ENCODE measurements around the gene ZNF148. TPM values are rescaled to one million over a fixed set of nuclear protein-coding genes. Genes with fewer than 3 reads are reported as not detected.

The ZNF148 gene
- total RNA-seq, 1 donor from 2014 or later: 44.5 TPM

DNA sequence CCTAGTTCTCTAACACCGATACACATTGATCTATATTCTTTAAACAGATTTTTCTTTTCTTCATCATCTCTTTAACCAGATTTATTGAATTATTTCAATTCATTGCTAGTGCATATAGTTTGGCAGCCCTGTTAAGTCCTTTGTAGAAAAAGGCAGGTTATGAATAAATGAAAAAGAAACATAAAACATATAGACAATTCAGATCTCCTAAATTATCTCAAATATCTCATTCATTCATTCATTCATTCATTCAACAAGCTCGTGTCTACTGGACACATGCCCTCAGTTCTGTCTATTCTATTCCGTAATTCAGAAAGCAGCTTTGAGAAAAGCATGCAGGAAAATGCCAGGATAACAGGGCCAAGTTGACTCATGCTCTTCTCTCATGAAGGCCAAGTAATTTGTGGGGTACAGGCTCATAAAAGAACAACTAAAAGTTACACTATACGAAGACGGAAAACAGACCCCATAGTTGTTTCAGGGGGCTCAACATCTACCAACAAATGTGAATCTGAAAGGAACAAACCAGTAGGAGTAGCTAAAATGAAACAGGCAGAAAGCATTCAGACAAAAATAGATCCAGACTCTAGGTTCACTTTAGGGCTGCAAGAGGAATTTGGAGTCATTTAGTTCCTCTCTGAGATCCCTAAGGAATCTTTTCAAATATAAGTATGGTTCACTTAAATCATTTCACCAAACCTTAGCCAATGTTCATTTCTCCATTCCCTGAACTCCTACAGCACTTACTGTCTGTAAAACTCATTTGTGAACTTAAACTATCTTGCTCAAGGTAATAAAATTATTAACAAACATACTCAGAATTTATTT, 7.5 kb downstream of the ZNF148 start:
- no peak for FAIRE-seq
- no peak overlapping the region for H3K27ac ChIP-seq (ENCODE audit: low read depth, low read length)
- H3K27me3 ChIP-seq (ENCODE audit: insufficient read depth, low read length): no peaks in the 10 kb centered on the region
- DNase-seq (ENCODE audit: low read depth): peak; percentile 65
- no peak overlapping the region for H3K27ac Mint-ChIP-seq (ENCODE audit: unreplicated experiment)
- H3K36me3 ChIP-seq (ENCODE audit: insufficient read depth, low read length): no peaks in the 10 kb centered on the region
- peaks cover 100% of the 10 kb centered on the region for H3K79me2 ChIP-seq (ENCODE audit: insufficient read depth, low read length)
- H3K9me3 Mint-ChIP-seq (ENCODE audit: unreplicated experiment): no peaks in the 10 kb centered on the region
- no peaks in the 10 kb centered on the region for H3K27me3 Mint-ChIP-seq (ENCODE audit: low read depth, unreplicated experiment)
- peaks cover 3% of the 10 kb centered on the region for H3K4me1 ChIP-seq (ENCODE audit: insufficient read depth, low read length)
- peak overlapping the region; percentile 42 for H3K4me2 ChIP-seq (ENCODE audit: low read length)
- TF ChIP-seq, protein P1, sequence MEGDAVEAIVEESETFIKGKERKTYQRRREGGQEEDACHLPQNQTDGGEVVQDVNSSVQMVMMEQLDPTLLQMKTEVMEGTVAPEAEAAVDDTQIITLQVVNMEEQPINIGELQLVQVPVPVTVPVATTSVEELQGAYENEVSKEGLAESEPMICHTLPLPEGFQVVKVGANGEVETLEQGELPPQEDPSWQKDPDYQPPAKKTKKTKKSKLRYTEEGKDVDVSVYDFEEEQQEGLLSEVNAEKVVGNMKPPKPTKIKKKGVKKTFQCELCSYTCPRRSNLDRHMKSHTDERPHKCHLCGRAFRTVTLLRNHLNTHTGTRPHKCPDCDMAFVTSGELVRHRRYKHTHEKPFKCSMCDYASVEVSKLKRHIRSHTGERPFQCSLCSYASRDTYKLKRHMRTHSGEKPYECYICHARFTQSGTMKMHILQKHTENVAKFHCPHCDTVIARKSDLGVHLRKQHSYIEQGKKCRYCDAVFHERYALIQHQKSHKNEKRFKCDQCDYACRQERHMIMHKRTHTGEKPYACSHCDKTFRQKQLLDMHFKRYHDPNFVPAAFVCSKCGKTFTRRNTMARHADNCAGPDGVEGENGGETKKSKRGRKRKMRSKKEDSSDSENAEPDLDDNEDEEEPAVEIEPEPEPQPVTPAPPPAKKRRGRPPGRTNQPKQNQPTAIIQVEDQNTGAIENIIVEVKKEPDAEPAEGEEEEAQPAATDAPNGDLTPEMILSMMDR (IDR thresholded peaks at IDR 0.05; ENCODE audit: insufficient read depth, low read depth, low read length): no peak
- TF ChIP-seq EZH2 (IDR thresholded peaks at IDR 0.05; ENCODE audit: insufficient read depth, low read length): no peak
- no peak overlapping the region for H3K9ac ChIP-seq (ENCODE audit: low read length)
- peaks cover 28% of the 10 kb centered on the region for H3K4me1 Mint-ChIP-seq (ENCODE audit: low read depth, unreplicated experiment)
- H3K4me3 Mint-ChIP-seq (ENCODE audit: unreplicated experiment): peak overlapping the region; percentile 9
- no peak overlapping the region for H2AFZ ChIP-seq (ENCODE audit: low read depth, low read length)
- peaks cover 5% of the 10 kb centered on the region for H3K36me3 Mint-ChIP-seq (ENCODE audit: low read depth, unreplicated experiment)
- H3K9me3 ChIP-seq (ENCODE audit: insufficient read depth, low read depth, low read length): no peaks in the 10 kb centered on the region
- H3K4me3 ChIP-seq (ENCODE audit: insufficient read depth, low read depth, low read length): no peak overlapping the region
- peaks cover 84% of the 10 kb centered on the region for H4K20me1 ChIP-seq (ENCODE audit: insufficient read depth, low read length)

DNA sequence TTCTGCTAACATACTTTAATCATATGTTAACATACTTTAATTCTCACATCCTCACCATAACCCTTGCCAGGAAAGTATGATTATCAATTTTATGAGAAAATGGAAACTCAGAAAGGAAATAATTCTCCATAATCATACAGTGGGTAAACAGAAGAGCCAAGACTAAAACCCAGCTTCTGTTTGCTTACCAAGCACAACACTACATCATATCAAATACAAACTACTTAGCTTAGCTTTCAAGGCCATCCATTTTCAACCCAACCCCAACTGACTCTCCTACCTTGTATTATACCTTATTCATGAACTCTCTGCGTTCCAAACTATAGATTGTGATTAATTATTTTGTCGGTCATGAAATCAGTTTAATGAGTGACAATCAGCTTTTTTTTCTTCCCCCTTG, 9.0 kb downstream of the ZNF148 start:
- Histone ChIP-seq H3K4me2 (ENCODE audit: low read length) (no peak overlapping the region), H3K27ac (ENCODE audit: low read depth, low read length) (no peak overlapping the region), H3K9me3 (ENCODE audit: insufficient read depth, low read depth, low read length) (no peaks in the 10 kb centered on the region), H3K79me2 (ENCODE audit: insufficient read depth, low read length) (peaks cover 100% of the 10 kb centered on the region), H3K4me1 (ENCODE audit: insufficient read depth, low read length) (peaks cover 3% of the 10 kb centered on the region), H4K20me1 (ENCODE audit: insufficient read depth, low read length) (peaks cover 99% of the 10 kb centered on the region), H3K36me3 (ENCODE audit: insufficient read depth, low read length) (no peaks in the 10 kb centered on the region), H3K27me3 (ENCODE audit: insufficient read depth, low read length) (no peaks in the 10 kb centered on the region), H2AFZ (ENCODE audit: low read depth, low read length) (no peak overlapping the region), H3K4me3 (ENCODE audit: insufficient read depth, low read depth, low read length) (no peak overlapping the region), H3K9ac (ENCODE audit: low read length) (no peak overlapping the region)
- H3K9me3 Mint-ChIP-seq (ENCODE audit: unreplicated experiment): no peaks in the 10 kb centered on the region
- DNase-seq (ENCODE audit: low read depth) (no peak), FAIRE-seq (no peak)
- peaks cover 7% of the 10 kb centered on the region for H3K36me3 Mint-ChIP-seq (ENCODE audit: low read depth, unreplicated experiment)
- peaks cover 26% of the 10 kb centered on the region for H3K4me1 Mint-ChIP-seq (ENCODE audit: low read depth, unreplicated experiment)
- no peaks in the 10 kb centered on the region for H3K27me3 Mint-ChIP-seq (ENCODE audit: low read depth, unreplicated experiment)
- TF ChIP-seq, protein P1 (IDR thresholded peaks at IDR 0.05; ENCODE audit: insufficient read depth, low read depth, low read length): no peak
- no peak for TF ChIP-seq EZH2 (IDR thresholded peaks at IDR 0.05; ENCODE audit: insufficient read depth, low read length)
- no peak overlapping the region for H3K4me3 Mint-ChIP-seq (ENCODE audit: unreplicated experiment)
- H3K27ac Mint-ChIP-seq (ENCODE audit: unreplicated experiment): no peak overlapping the region

DNA sequence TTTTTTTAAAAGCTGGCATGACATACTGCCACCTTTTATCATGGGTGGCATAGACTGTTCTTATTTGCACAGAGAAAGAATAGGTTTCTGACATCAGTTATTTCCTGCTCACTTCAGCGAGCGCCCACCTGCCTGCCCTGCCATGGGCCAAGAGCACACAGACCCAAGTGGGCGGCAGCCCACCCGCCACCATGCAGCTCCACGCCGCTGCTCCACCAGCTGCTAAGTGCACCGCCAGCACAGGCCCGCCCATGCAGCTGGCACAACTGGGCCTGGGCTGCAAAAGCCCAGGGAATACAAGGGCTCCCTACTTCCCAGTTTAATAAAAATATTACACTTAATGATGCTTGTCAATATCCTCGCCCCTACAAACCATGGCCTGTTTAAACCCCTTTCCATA, 15.4 kb downstream of the ZNF148 start:
- Histone ChIP-seq H3K27ac (ENCODE audit: low read depth, low read length) (no peak overlapping the region), H3K9ac (ENCODE audit: low read length) (no peak overlapping the region), H3K9me3 (ENCODE audit: insufficient read depth, low read depth, low read length) (no peaks in the 10 kb centered on the region), H3K36me3 (ENCODE audit: insufficient read depth, low read length) (no peaks in the 10 kb centered on the region), H2AFZ (ENCODE audit: low read depth, low read length) (no peak overlapping the region), H3K4me3 (ENCODE audit: insufficient read depth, low read depth, low read length) (no peak overlapping the region), H3K4me2 (ENCODE audit: low read length) (no peak overlapping the region), H3K4me1 (ENCODE audit: insufficient read depth, low read length) (peaks cover 6% of the 10 kb centered on the region), H3K27me3 (ENCODE audit: insufficient read depth, low read length) (no peaks in the 10 kb centered on the region), H3K79me2 (ENCODE audit: insufficient read depth, low read length) (peaks cover 100% of the 10 kb centered on the region), H4K20me1 (ENCODE audit: insufficient read depth, low read length) (peaks cover 96% of the 10 kb centered on the region)
- TF ChIP-seq, protein P1 (IDR thresholded peaks at IDR 0.05; ENCODE audit: insufficient read depth, low read depth, low read length): no peak
- no peak for TF ChIP-seq EZH2 (IDR thresholded peaks at IDR 0.05; ENCODE audit: insufficient read depth, low read length)
- Mint-ChIP-seq H3K27me3 (ENCODE audit: low read depth, unreplicated experiment) (no peaks in the 10 kb centered on the region), H3K36me3 (ENCODE audit: low read depth, unreplicated experiment) (peaks cover 6% of the 10 kb centered on the region), H3K9me3 (ENCODE audit: unreplicated experiment) (no peaks in the 10 kb centered on the region), H3K4me3 (ENCODE audit: unreplicated experiment) (no peak overlapping the region), H3K27ac (ENCODE audit: unreplicated experiment) (no peak overlapping the region), H3K4me1 (ENCODE audit: low read depth, unreplicated experiment) (peaks cover 5% of the 10 kb centered on the region)
- DNase-seq (ENCODE audit: low read depth): no peak
- no peak for FAIRE-seq

Measured in astrocyte (in vitro differentiated cells and primary cell).